SH-SY5Y (cell line): ENCODE data around the gene CFAP45.

Experiments used
- GATA2 ChIP-seq: IDR thresholded peaks from 2 replicates; pipeline ENCODE4 v1.6.1; 2011; ENCODE audit warnings: mild to moderate bottlenecking, low read depth, low read length
- GATA3 ChIP-seq: IDR thresholded peaks from 2 replicates; pipeline ENCODE4 v1.6.1; 2011; ENCODE audit warnings: low read depth, mild to moderate bottlenecking, low read length, moderate library complexity

- TF ChIP-seq GATA2, result no peak
- TF ChIP-seq GATA3, result no peak
Observed at GRCh38 chr1:159941141-159941540, 41.2 kb upstream of the CFAP45 start.
